HG02759 (cell line): Measurements from ENCODE around the gene HOXB6.

Experiments
- ATAC-seq: cut with Tn5 transposase; IDR thresholded peaks from one replicate; pipeline ENCODE4 v1.9.1; 2021; ENCODE audit warnings: mild to moderate bottlenecking, moderate library complexity; ENCODE audit not compliant: unreplicated experiment

The HOXB6 gene

GRCh38 chr17:48604770-48605329 lies at the start of gene HOXB6:
TSS of gene HOXB6 (minus strand) at chr17:48604986. CDS start at chr17:48598150, 6,836 bp downstream.
- ATAC-seq: no peak

DNA sequence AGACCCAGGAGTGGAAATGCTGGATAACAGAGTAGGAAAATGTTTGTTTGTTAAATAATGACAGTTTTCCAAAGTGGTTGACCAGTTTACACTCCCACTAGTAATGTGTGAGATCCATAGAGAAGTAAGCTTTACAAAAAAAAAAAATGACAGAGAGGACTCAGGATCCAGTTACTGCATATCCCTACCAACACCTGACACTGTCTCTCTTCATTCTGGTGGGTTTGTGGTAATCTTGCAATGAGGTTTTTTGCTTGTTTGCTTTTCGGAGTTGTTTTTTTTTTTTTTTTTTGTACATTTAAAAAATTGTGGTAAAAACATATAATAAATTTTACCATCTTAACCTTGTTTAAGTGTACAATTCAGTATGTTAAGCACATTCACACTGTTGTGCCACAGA lies 45.0 kb upstream of the HOXB6 start:
- ATAC-seq: no peak

- no peak for ATAC-seq
Measured at GRCh38 chr17:48647963-48648245, 43.1 kb upstream of the HOXB6 start.

GRCh38 chr17:48647103-48647962 lies 42.5 kb upstream of the HOXB6 start:
- ATAC-seq: no peak

DNA sequence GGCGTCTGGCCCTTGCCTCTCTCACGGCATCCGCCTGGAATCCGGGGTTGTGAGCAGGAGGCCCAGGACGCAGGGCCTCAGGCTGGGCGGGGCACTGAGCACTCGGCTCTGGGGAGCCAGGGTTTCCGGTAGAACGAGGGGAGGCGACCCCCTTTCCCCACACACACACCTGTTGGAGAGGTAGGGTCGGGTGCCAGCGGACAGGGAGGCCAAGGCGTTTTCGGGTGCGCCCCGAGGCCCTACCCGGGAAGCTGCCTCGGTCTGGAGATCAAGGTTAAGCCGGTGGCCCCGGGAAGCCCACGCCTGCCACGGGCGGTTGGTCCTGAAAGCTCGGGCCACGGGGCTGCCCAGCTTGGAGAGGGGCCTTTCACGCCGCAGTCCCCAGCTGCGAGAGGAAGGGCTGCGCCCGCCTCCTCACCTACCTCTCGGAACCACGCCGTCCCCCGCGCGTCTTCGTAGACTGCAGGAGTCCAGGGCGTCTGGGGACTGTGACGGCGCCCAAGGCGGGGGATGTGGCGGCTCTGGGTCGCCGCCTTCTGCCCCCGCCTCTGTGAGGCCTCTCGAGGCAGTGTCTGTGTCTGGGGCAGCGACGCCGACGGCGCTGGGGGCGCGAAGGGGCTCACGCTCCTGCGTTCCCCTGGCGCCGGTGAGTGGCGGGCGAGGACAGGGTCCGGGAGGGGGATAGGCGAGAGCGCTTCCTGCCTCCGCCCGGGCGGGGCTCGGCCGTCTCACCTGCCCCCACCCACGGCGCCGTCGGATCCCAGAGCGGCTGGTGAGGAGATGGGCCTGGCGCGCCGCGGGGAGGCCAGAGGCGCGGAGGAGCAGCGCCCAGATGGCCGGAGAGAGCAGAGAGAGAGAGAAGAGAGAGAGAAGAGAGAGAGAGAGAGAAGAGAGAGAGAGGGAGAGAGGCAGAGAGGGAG lies 41.7 kb upstream of the HOXB6 start:
- ATAC-seq: no peak

DNA sequence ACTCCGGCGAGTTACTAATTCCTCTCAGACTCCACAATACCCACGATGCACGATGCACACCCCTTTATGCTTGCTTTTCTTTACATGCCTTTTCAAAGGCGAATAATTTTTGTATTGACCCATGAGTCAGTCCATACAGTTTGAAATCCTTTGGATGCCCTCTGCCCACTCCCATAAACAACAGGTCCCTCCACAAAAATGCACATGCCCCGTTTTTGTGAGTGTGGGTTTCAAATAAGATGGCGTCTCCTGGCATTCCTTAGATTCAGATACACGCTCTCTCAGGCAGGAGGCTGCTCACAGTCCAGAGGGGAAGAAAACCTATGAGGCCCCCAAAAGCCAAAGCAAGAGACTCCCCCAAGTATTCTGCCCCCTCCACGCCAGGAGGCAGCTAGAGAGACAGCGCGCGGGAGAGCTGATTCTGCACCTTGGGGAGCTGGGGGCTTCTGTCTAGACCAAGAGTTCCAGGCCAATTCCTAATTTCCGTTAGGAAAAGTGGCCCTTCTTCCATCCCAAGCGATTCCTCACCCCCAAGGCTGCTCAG lies 40.9 kb upstream of the HOXB6 start:
- no peak for ATAC-seq

DNA sequence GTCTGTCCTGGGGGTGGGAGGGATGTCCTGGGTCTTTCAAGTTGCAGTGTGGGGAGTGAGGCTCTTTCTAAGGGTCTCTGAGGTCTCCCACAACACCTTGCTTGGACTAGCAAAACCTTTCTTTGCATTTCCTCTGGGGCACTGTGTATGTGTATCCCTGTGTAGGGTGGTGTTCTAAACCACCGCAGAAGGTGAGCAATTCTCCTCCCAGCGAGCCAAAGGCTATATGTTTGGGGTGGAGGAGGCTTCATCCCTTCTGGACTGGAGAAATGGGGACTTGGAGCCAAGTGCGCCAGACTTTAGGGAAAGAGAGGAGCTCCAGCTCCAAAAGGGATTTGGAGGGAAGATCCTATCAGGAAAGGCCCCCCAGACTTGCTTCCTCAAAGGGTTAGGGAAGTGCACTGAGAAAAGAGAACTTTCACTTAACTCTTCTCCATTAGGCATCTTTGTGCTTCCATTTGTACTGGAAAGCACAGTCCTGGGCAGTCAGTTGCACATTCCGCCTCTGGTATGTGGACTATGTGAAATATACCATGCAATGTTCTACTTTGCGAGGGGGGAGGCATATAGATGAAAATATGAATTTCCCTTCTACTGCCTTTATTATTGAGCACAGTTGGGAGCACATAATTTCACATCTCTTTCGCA lies 40.2 kb upstream of the HOXB6 start:
- ATAC-seq: no peak

- no peak for ATAC-seq
Measured at GRCh38 chr17:48644159-48644558, 39.4 kb upstream of the HOXB6 start.

- no peak for ATAC-seq
Measured at GRCh38 chr17:48643697-48644012, 38.9 kb upstream of the HOXB6 start.

- no peak for ATAC-seq
Measured at GRCh38 chr17:48642843-48643696, 38.3 kb upstream of the HOXB6 start.

DNA sequence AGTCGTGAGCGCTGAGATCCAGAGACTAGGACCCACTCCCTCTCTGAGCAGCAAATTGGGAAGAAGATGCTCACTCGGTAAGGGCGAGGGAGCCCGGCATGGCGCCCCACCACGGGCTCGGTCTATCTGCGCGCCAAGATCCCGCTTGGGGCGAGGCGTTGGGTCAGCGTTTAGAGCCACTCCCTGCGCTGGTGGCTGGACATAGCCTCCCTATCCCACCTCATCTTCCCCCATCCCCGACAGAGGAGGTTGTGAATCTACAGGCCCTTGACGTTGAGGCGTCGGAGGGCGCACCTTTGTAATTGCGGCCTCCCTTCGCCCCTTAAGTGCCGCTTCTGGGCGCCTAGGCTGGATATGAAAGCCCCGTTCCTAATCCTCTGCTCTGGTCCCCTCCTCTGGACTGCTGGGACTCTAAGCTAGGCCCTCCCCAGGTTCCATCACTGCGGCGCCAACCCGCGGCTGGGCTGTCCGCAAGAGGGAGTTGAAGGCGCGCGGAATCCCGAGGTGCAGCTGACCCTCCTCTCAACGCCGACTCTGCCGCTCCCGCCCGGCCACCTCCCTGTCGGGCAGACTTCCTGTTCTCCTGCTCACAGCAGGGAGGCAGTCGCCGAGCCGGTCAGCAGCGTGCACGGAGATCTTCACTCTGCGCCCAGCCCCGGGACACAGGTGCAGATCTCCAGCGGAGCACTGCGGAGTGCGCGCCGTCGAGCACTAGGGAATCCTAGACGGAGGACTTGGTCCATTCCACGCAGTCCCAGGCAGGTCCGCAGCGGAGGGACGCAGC lies 37.5 kb upstream of the HOXB6 start:
- no peak for ATAC-seq

DNA sequence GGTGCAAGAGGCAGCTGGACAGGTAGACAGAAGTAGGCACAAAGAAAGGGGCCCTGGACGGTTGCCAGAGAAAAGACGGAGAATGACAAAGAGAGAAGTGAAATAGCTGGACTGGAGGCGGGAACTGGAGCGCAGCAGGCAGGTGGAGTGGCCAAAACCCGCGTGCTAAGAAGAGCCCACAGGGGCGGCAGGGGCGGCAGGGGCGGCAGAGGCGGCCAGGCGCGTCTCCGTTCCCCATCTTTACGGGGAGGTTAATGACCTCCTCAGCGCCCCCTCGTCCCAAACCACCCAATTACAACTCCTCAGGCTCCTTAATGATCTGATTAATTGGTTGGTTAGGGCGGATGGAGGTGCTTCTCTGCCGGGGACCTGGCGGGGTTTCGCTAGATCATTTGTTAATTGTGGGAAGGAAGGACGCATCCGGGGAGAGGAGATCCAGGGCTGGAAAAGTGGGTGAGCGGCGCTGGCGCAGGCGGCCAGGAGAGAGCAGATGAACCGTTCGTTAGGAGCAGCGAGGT lies 36.8 kb upstream of the HOXB6 start:
- no peak for ATAC-seq

- ATAC-seq: no peak
Measured at GRCh38 chr17:48640858-48641180, 36.0 kb upstream of the HOXB6 start.

DNA sequence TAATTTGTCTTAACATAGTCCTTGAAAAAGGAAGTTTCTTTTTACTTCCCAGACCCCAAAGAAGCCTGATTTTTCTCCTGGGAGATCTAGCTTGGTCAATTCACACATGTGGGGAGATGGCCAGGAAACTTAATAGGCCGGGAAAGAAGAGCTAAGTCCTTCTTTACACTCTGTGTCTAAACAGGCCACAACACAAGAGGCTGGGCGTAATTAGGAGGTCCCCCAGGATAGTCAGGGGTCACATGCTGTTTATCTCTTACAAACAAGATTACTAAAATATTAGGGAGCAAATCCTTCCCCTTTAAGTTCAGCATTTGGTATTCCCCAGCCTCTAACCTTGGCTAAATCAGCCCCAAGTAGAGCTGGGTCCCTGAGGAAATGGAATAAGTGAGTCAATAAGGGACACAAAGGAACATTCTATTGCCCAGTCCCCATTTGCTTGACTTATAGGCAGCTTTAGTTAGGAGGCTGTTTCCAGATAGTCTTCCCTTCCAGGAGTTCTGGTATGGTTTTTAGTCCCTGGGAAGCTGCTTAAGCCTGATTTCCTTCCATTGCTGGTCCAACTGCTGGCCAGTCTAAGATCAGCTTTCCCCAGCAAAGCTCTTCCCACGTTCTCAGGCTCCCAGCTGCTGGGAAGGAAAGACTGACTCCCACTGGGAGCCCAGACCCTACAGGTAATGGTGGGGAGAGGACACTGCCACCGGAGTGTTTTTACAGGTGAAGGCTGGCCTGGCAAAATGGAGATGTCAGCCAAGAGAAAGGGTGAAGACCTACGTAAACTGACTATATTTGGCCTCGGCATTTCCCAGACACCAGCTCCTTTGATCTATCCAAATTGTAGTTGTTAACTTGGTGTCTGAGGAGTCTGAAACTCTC lies 35.4 kb upstream of the HOXB6 start:
- ATAC-seq: no peak

DNA sequence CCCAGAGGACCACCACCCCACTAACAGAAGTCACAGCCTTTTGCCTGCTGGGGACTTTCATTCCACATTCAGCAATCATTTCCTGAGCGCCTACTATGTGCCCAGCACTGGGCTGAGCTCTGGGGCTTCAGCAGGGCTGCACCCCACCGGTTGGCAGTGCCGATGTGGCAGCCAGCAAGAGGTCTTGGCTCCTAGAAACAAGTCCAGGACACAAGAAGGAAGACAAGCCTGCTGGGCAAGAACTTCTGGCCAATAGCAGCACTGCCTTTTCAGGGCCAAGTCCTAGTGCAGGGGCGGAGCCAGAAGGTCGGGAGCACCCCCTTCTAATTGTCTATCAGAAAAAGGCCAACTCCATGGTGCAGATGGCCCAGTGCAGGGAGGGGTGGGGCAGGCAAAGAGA lies 34.4 kb upstream of the HOXB6 start:
- no peak for ATAC-seq

GRCh38 chr17:48637323-48638260 lies 32.8 kb upstream of the HOXB6 start:
- ATAC-seq: no peak
